Cardiac muscle cell (in vitro differentiated cells and primary cell): ENCODE measurements around the gene APLP1. TPM values are rescaled to one million over a fixed set of nuclear protein-coding genes. Genes with fewer than 3 reads are reported as not detected.

Experiments used
- DNase-seq, 2 donors: peaks; one replicate each; pipeline versions ENCODE4 v3.0.0 to v3.0.0-alpha.2; 2010 to 2017; ENCODE audit warnings: low read depth in 1 of 2, low spot score in 1 of 2
- H3K27ac ChIP-seq: fragments of 200-600 bp; sonication (generic); 2 replicates; pipeline ENCODE4 v1.5.1; 2016
- H3K27me3 ChIP-seq: fragments of 200-600 bp; sonication (generic); 2 replicates; pipeline ENCODE4 v1.6.0; 2016; ENCODE audit warnings: control low read depth
- H3K36me3 ChIP-seq: fragments of 200-600 bp; sonication (generic); 2 replicates; pipeline ENCODE4 v1.5.1; 2016; ENCODE audit warnings: control low read depth
- H3K4me1 ChIP-seq: fragments of 200-600 bp; sonication (generic); 2 replicates; pipeline ENCODE4 v1.8.1; 2017; ENCODE audit warnings: low read depth, mild to moderate bottlenecking, mixed run types
- H3K4me3 ChIP-seq: fragments of 200-600 bp; sonication (generic); 2 replicates; pipeline ENCODE4 v1.5.1; 2016; ENCODE audit warnings: mild to moderate bottlenecking
- H3K9me3 ChIP-seq: fragments of 200-600 bp; sonication (generic); 2 replicates; pipeline ENCODE4 v1.5.1; 2017; ENCODE audit warnings: low read depth, mild to moderate bottlenecking, control low read depth
- CTCF ChIP-seq: IDR thresholded peaks from 2 replicates; pipeline ENCODE4 v1.5.1; 2012; ENCODE audit warnings: low read depth, mild to moderate bottlenecking, low read length
- polyA plus RNA-seq: library from polyadenylated mRNA; unstranded; fragments of >200 nt; fragmentation: Nextera tagmentation; extraction: Ambion mirVana; gene quantifications from 2 replicates; pipeline ENCODE4 v1.2.1, GENCODE V29; 2016
- total RNA-seq: library from RNA; depleted of rRNA; stranded (reverse); fragments of >200 nt; gene quantifications from 2 replicates; pipeline ENCODE4 v1.2.3, GENCODE V29; 2016

APLP1 gene
- total and polyA plus RNA-seq, 2 experiments from 2014 or later: 134 to 157 TPM

GRCh38 chr19:35901055-35901644 is 32.8 kb downstream of the APLP1 start:
- Histone ChIP-seq H3K36me3 (no peaks in the 10 kb centered on the region), H3K4me3 (no peak overlapping the region), H3K4me1 (no peaks in the 10 kb centered on the region), H3K27me3 (no peaks in the 10 kb centered on the region), H3K27ac (no peak overlapping the region), H3K9me3 (no peaks in the 10 kb centered on the region)
- DNase-seq: peak in 1 of 2 donors; percentile 25
- no peak for TF ChIP-seq CTCF

- no peaks in the 10 kb centered on the region for H3K9me3 ChIP-seq
- no peaks in the 10 kb centered on the region for H3K27me3 ChIP-seq
- no peak for TF ChIP-seq CTCF
- peaks cover 4% of the 10 kb centered on the region for H3K4me1 ChIP-seq
- no peak within 1 kb of the TSS for H3K4me3 ChIP-seq
- DNase-seq: peak in 1 of 2 donors; percentile 12
- H3K27ac ChIP-seq: no peak within 1 kb of the TSS
- no peaks in the 10 kb centered on the region for H3K36me3 ChIP-seq
Observed at GRCh38 chr19:35901854-35902661, 33.7 kb downstream of the APLP1 start, which contains the start of gene HCST. Gene HCST (plus strand): TSS chr19:35902529. CDS start chr19:35902594, 65 bp downstream.

GRCh38 chr19:35902870-35903475 is 34.6 kb downstream of the APLP1 start:
- no peaks in the 10 kb centered on the region for H3K27me3 ChIP-seq
- TF ChIP-seq CTCF: no peak
- H3K27ac ChIP-seq: no peak overlapping the region
- H3K4me3 ChIP-seq: no peak overlapping the region
- H3K9me3 ChIP-seq: no peaks in the 10 kb centered on the region
- DNase-seq: no peak
- no peaks in the 10 kb centered on the region for H3K36me3 ChIP-seq
- H3K4me1 ChIP-seq: peaks cover 12% of the 10 kb centered on the region

- Histone ChIP-seq H3K27me3 (no peaks in the 10 kb centered on the region), H3K9me3 (no peaks in the 10 kb centered on the region), H3K27ac (no peak overlapping the region), H3K4me3 (no peak overlapping the region), H3K4me1 (peaks cover 12% of the 10 kb centered on the region), H3K36me3 (no peaks in the 10 kb centered on the region)
- TF ChIP-seq CTCF: no peak
- peak; percentile 65 to 73 for DNase-seq
Observed at GRCh38 chr19:35903550-35904179, 35.3 kb downstream of the APLP1 start.

GRCh38 chr19:35904311-35905068 is 36.1 kb downstream of the APLP1 start:
- H3K4me3 ChIP-seq: no peak overlapping the region
- DNase-seq: no peak
- H3K4me1 ChIP-seq: peaks cover 12% of the 10 kb centered on the region
- H3K27me3 ChIP-seq: no peaks in the 10 kb centered on the region
- TF ChIP-seq CTCF: no peak
- no peak overlapping the region for H3K27ac ChIP-seq
- no peaks in the 10 kb centered on the region for H3K36me3 ChIP-seq
- no peaks in the 10 kb centered on the region for H3K9me3 ChIP-seq
